GM21423 (cell line): ENCODE measurements around the gene ATP9B.
A peak's percentile ranks its signal among the peaks of the same experiment; 100 is the strongest.
"Not testable (repeated sequence)": the region's sequence is repeated elsewhere in the genome, so short reads cannot be mapped to it uniquely, and the experiment has no call there.

Experiments
- ATAC-seq: cut with Tn5 transposase; IDR thresholded peaks from one replicate; pipeline ENCODE4 v1.9.1; 2021; ENCODE audit warnings: mild to moderate bottlenecking, moderate library complexity; ENCODE audit not compliant: unreplicated experiment

ATP9B gene

GRCh38 chr18:79352432-79352831 lies 283.2 kb downstream of the ATP9B start:
- no peak for ATAC-seq

GRCh38 chr18:79353267-79353666 lies 284.1 kb downstream of the ATP9B start:
- no peak for ATAC-seq

- ATAC-seq = no peak
Observed at GRCh38 chr18:79354350-79354749, 285.2 kb downstream of the ATP9B start.

GRCh38 chr18:79355433-79356335 lies 286.5 kb downstream of the ATP9B start:
- ATAC-seq = peak; percentile 34

- peak; percentile 88 for ATAC-seq
Observed at GRCh38 chr18:79356435-79356834, 287.2 kb downstream of the ATP9B start.

- ATAC-seq = no peak
Observed at GRCh38 chr18:79360933-79361332, 291.7 kb downstream of the ATP9B start.

GRCh38 chr18:79361766-79362522 lies 292.8 kb downstream of the ATP9B start:
- ATAC-seq = no peak

GRCh38 chr18:79365701-79366100 lies 296.5 kb downstream of the ATP9B start:
- no peak for ATAC-seq

GRCh38 chr18:79366177-79367094 lies 297.2 kb downstream of the ATP9B start:
- ATAC-seq = no peak

- no peak for ATAC-seq
Observed at GRCh38 chr18:79367480-79367879, 298.3 kb downstream of the ATP9B start.

- no peak for ATAC-seq
Observed at GRCh38 chr18:79367989-79368388, 298.8 kb downstream of the ATP9B start.

GRCh38 chr18:79368681-79369080 lies 299.5 kb downstream of the ATP9B start:
- ATAC-seq = no peak

GRCh38 chr18:79371561-79372121 lies 302.4 kb downstream of the ATP9B start:
- ATAC-seq = no peak

- ATAC-seq = no peak
Observed at GRCh38 chr18:79372461-79372860, 303.3 kb downstream of the ATP9B start.

- ATAC-seq = no peak
Observed at GRCh38 chr18:79372991-79373390, 303.8 kb downstream of the ATP9B start.

GRCh38 chr18:79373736-79374135 lies 304.5 kb downstream of the ATP9B start:
- no peak for ATAC-seq

GRCh38 chr18:79374408-79375171 lies 305.4 kb downstream of the ATP9B start:
- ATAC-seq = peak; percentile 82

GRCh38 chr18:79375441-79376154 lies 306.4 kb downstream of the ATP9B start:
- ATAC-seq = no peak

- ATAC-seq = not testable (repeated sequence)
Observed at GRCh38 chr18:79376661-79377060, 307.5 kb downstream of the ATP9B start.
